HepG2 (cell line): Measurements from ENCODE around the gene NKX1-1. TPM values are rescaled to one million over a fixed set of nuclear protein-coding genes. Genes with fewer than 3 reads are reported as not detected.

Experiments
- ATAC-seq: fragments of 200-7000 bp; cut with Tn5 transposase; 3 replicates; pipeline ENCODE4 v1.9.1; 2020; ENCODE audit warnings: mild to moderate bottlenecking, moderate library complexity
- BruUV-seq: library from RNA; stranded (reverse); fragments of 400-500 nt; replicated peaks from 2 replicates; lab custom pipeline; 2021; lab: Mats Ljungman, UMichigan
- CTCF ChIA-PET: fragments of 300-600 bp; formaldehyde crosslinking; extraction: SDS; loops from one replicate; lab custom pipeline; 2021; ENCODE audit warnings: low total read pairs, inconsistent platforms, low intra/inter-chr PET ratio; lab: Yijun Ruan, JAX
- POLR2A ChIA-PET: fragments of 350-600 bp; sonication (Branson Sonifier 250); formaldehyde crosslinking; loops from one replicate; lab custom pipeline; 2020; ENCODE audit warnings: antibody characterized with exemption, inconsistent platforms; lab: Yijun Ruan, JAX
- DNase-seq: peaks from one replicate; pipeline ENCODE4 v3.0.0-alpha.2; 2015; ENCODE audit warnings: low spot score
- FAIRE-seq: peaks from 3 replicates; lab custom pipeline; 2011; peaks lifted over from hg19 to GRCh38; lab: Jason Lieb, UNC
- H2AFZ ChIP-seq: one replicate; pipeline ENCODE4 v1.6.1; 2011; ENCODE audit warnings: low read length, inconsistent platforms
- H3K27ac ChIP-seq: fragments of 300-600 bp; 3 replicates; pipeline ENCODE4 v1.8.0; 2011; ENCODE audit warnings: mixed run types, mild to moderate bottlenecking, mixed read lengths, low read length, inconsistent platforms; ENCODE audit not compliant: insufficient read depth; ENCODE audit errors: extremely low read length
- H3K27me3 ChIP-seq, 2 experiments: fragments of 200-600 bp in 1 of 2; 2 replicates in 1 of 2; 3 replicates in 1 of 2; pipeline versions ENCODE4 v1.6.0 to v1.8.0; 2011; ENCODE audit warnings: low read length in 2 of 2, mild to moderate bottlenecking in 2 of 2, moderate library complexity in 2 of 2, inconsistent platforms in 1 of 2; ENCODE audit not compliant: insufficient read depth in 2 of 2, control insufficient read depth in 1 of 2
- H3K36me3 ChIP-seq, 2 experiments: fragments of 200-600 bp in 1 of 2; replicated peaks in 1 of 2; 2 replicates in 1 of 2; 3 replicates in 1 of 2; pipeline versions ENCODE4 v1.5.1 to v1.8.0; 2011; ENCODE audit warnings: low read length in 2 of 2, inconsistent platforms in 1 of 2; ENCODE audit not compliant: insufficient read depth in 2 of 2, control insufficient read depth in 1 of 2
- H3K4me1 ChIP-seq: 2 replicates; pipeline ENCODE4 v1.5.1; 2012; ENCODE audit warnings: low read length, inconsistent platforms; ENCODE audit not compliant: insufficient read depth
- H3K4me2 ChIP-seq: 2 replicates; pipeline ENCODE4 v1.6.0; 2011; ENCODE audit warnings: low read depth, low read length, inconsistent platforms
- H3K4me3 ChIP-seq, 3 experiments: fragments of 200-600 bp in 1 of 3; sonication (generic), shearing (Covaris generic) in 1 of 3; replicated peaks in 1 of 3; 2 replicates each; pipeline ENCODE4 v1.5.1; 2011 to 2016; ENCODE audit warnings: low read length in 3 of 3, inconsistent platforms in 2 of 3, low read depth in 2 of 3, mild to moderate bottlenecking in 2 of 3, control low read depth in 1 of 3, mixed read lengths in 1 of 3; ENCODE audit not compliant: insufficient read depth in 1 of 3
- H3K79me2 ChIP-seq: one replicate; pipeline ENCODE4 v1.6.1; 2011; ENCODE audit warnings: low read length, inconsistent platforms; ENCODE audit not compliant: insufficient read depth
- H3K9ac ChIP-seq: 2 replicates; pipeline ENCODE4 v1.6.0; 2011; ENCODE audit warnings: mild to moderate bottlenecking, low read depth, low read length, inconsistent platforms; ENCODE audit not compliant: insufficient read depth
- H3K9me3 ChIP-seq: 2 replicates; pipeline ENCODE4 v1.5.1; 2012; ENCODE audit warnings: mild to moderate bottlenecking, low read length
- H4K20me1 ChIP-seq: 2 replicates; pipeline ENCODE4 v1.6.0; 2011; ENCODE audit warnings: inconsistent platforms, mild to moderate bottlenecking, low read length, moderate library complexity; ENCODE audit not compliant: insufficient read depth
- ATF2 ChIP-seq: sonication (generic); formaldehyde crosslinking; IDR thresholded peaks from 2 replicates; pipeline ENCODE4 v1.4.0; 2020; ENCODE audit warnings: missing genetic modification reagents
- CREBL2 ChIP-seq: sonication (generic); formaldehyde crosslinking; IDR thresholded peaks from 2 replicates; pipeline ENCODE4 v1.8.1; 2023; ENCODE audit warnings: missing genetic modification reagents, mild to moderate bottlenecking, borderline replicate concordance
- FOXO4 ChIP-seq: sonication (generic); formaldehyde crosslinking; conservative IDR thresholded peaks from 2 replicates; pipeline ENCODE4 v1.8.1; 2023; ENCODE audit warnings: missing genetic modification reagents
- HMG20B ChIP-seq: conservative IDR thresholded peaks from 2 replicates; pipeline ENCODE4 v1.6.1; 2016; ENCODE audit warnings: missing genetic modification reagents, missing compliant biosample characterization
- RCOR2 ChIP-seq: IDR thresholded peaks from 2 replicates; pipeline ENCODE4 v1.6.1; 2016; ENCODE audit warnings: missing biosample characterization, missing genetic modification reagents
- YEATS2 ChIP-seq: sonication (generic); formaldehyde crosslinking; IDR thresholded peaks from 2 replicates; pipeline ENCODE4 v1.4.0; 2020; ENCODE audit warnings: missing genetic modification reagents, borderline replicate concordance
- ZBED4 ChIP-seq: sonication (generic); formaldehyde crosslinking; IDR thresholded peaks from 2 replicates; pipeline ENCODE4 v1.4.0; 2020; ENCODE audit warnings: missing genetic modification reagents, borderline replicate concordance
- ZFP36 ChIP-seq: fragments of 150-350 bp; IDR thresholded peaks from 2 replicates; pipeline ENCODE4 v1.6.1; 2018; ENCODE audit warnings: borderline replicate concordance, low read length, low read depth; ENCODE audit not compliant: partially characterized antibody
- ZNF510 ChIP-seq: sonication (generic); formaldehyde crosslinking; IDR thresholded peaks from 2 replicates; pipeline ENCODE4 v1.4.0; 2020; ENCODE audit warnings: low read depth, mild to moderate bottlenecking, missing genetic modification reagents
- ZNF572 ChIP-seq: sonication (generic); formaldehyde crosslinking; IDR thresholded peaks from 2 replicates; pipeline ENCODE4 v1.5.1; 2020; ENCODE audit warnings: mild to moderate bottlenecking, missing genetic modification reagents
- ZNF619 ChIP-seq: sonication (generic); formaldehyde crosslinking; IDR thresholded peaks from 2 replicates; pipeline ENCODE4 v1.4.0; 2020; ENCODE audit warnings: mild to moderate bottlenecking, missing genetic modification reagents
- ZNF792 ChIP-seq: IDR thresholded peaks from 2 replicates; pipeline ENCODE4 v1.6.1; 2016
- WGBS: methylation state at CpG from one replicate; pipeline ENCODE4 v1.1.6; 2017; ENCODE audit warnings: low lambda C conversion rate; 5-methylcytosine and 5-hydroxymethylcytosine counted together
- in situ Hi-C: cut with HindIII; loops from 2 replicates; pipeline ENCODE4 v1.10.0; 2017; ENCODE audit warnings: low pct_unique_long_range_greater_than_20kb; ENCODE audit not compliant: extremely low pct_ligation_motif_present
- intact Hi-C: fragments of 100-400 bp; cut with micrococcal nuclease; formaldehyde crosslinking; loops from one replicate; pipeline ENCODE4 v1.10.0; 2022; ENCODE audit not compliant: unreplicated experiment
- polyA plus RNA-seq, 8 experiments: library from polyadenylated mRNA; depleted of rRNA in 3 of 8; stranded (reverse) in 7 of 8; unstranded in 1 of 8; fragments of >200 nt; fragmentation: Illumina TruSeq in 4 of 8; extraction: Trizol in 4 of 8; gene quantifications; 2 replicates each; pipeline versions ENCODE4 v1.2.1 to v1.2.3, GENCODE V29; 2011 to 2016; ENCODE audit warnings: low read depth in 4 of 8, missing spikeins in 1 of 8, mixed read lengths in 1 of 8; ENCODE audit not compliant: insufficient read depth in 1 of 8
- total RNA-seq, 5 experiments: library from RNA; depleted of rRNA; stranded (reverse); fragments of >200 nt; fragmentation: Illumina TruSeq; extraction: Trizol; gene quantifications; 2 replicates each; pipeline ENCODE4 v1.2.3, GENCODE V29; 2016; ENCODE audit warnings: low read depth in 1 of 5

The NKX1-1 gene
- total and polyA plus RNA-seq, 2 of the 13 experiments (the other 11 are each of a cell fraction or from before 2014, with no cell fraction given), result not detected

- TF ChIP-seq HMG20B (CRISPR knock-in tag), result no peak
- TF ChIP-seq ATF2, result no peak
- TF ChIP-seq YEATS2 (CRISPR knock-in tag), result no peak
- TF ChIP-seq ZNF572 (CRISPR knock-in tag), result no peak
- no peak for TF ChIP-seq FOXO4 (CRISPR knock-in tag)
- TF ChIP-seq ZNF619, result no peak
Observed at GRCh38 chr4:1383728-1384591, 22.3 kb downstream of the NKX1-1 start (continued).

- in situ Hi-C loops (no loop called here), intact Hi-C loops (no loop called here)
- no peaks in the 10 kb centered on the region for H3K9me3 ChIP-seq
- no peak overlapping the region for H3K4me2 ChIP-seq
- no peak overlapping the region for H3K4me3 ChIP-seq
- H3K36me3 ChIP-seq, result peaks cover 2 to 11% of the 10 kb centered on the region in 2 experiments; a peak in 4 of 5 replicates
- ATAC-seq (no peak), FAIRE-seq (no peak), DNase-seq (no peak)
- ChIA-PET CTCF (no interaction called here), POLR2A (no interaction called here)
- no peak overlapping the region for H2AFZ ChIP-seq
- no peaks in the 10 kb centered on the region for H3K79me2 ChIP-seq
- H4K20me1 ChIP-seq, result no peaks in the 10 kb centered on the region
- no TSS peak for BruUV-seq
- no peaks in the 10 kb centered on the region for H3K4me1 ChIP-seq
- no peaks in the 10 kb centered on the region for H3K27me3 ChIP-seq
- WGBS, result 91% methylated on average over 11 of the region's 27 CpGs
- no peak overlapping the region for H3K9ac ChIP-seq
- H3K27ac ChIP-seq, result no peak overlapping the region
- TF ChIP-seq ZBED4 (CRISPR knock-in tag), result no peak
- TF ChIP-seq ZFP36, result no peak
- TF ChIP-seq CREBL2 (CRISPR knock-in tag), result no peak
- TF ChIP-seq RCOR2 (CRISPR knock-in tag), result no peak
- TF ChIP-seq ZNF792 (CRISPR knock-in tag), result no peak
- TF ChIP-seq ZNF510 (CRISPR knock-in tag), result no peak
Observed at GRCh38 chr4:1382776-1383727, 23.2 kb downstream of the NKX1-1 start.
